Activated T-cell treated with anti-CD3 and anti-CD28 coated beads for 1 hour (primary cell): ENCODE data around the gene DCLK2.

Experiments used
- DNase-seq: peaks from one replicate; pipeline ENCODE4 v3.0.0-alpha.2; 2020; ENCODE audit warnings: low read depth

Gene DCLK2

GRCh38 chr4:150069353-150069752, 8.9 kb upstream of the DCLK2 start:
- no peak for DNase-seq

GRCh38 chr4:150070464-150071170, 7.6 kb upstream of the DCLK2 start:
- no peak for DNase-seq

GRCh38 chr4:150072471-150072870, 5.8 kb upstream of the DCLK2 start:
- no peak for DNase-seq

- no peak for DNase-seq
Measured at GRCh38 chr4:150072906-150073714, 5.1 kb upstream of the DCLK2 start.

DNA sequence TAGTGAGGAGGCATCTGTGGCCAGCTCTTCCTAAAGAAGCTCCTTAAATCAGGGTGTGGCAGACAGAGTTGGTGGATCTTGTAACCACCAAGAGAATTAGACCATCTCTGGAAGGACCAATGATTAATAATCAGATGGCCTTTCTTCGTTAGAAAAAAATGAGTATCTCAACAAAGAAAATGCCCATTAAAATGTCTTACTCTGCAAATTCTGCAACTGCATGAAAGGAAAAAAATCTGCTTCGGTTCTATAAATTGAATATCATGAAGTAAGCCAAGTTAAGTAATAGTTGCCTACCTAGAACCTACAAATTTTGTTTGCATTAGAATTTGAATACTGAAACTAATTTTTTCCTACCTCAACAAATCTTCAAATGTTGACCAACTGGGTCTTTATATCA, 4.2 kb upstream of the DCLK2 start:
- no peak for DNase-seq

- no peak for DNase-seq
Measured at GRCh38 chr4:150078579-150079080, 385 bp downstream of the DCLK2 start.

- DNase-seq = no peak
Measured at GRCh38 chr4:150079081-150079581, 886 bp downstream of the DCLK2 start.

GRCh38 chr4:150080337-150080736, 2.1 kb downstream of the DCLK2 start:
- no peak for DNase-seq

- no peak for DNase-seq
Measured at GRCh38 chr4:150080875-150081274, 2.6 kb downstream of the DCLK2 start.

GRCh38 chr4:150082241-150082640, 4.0 kb downstream of the DCLK2 start:
- no peak for DNase-seq

- no peak for DNase-seq
Measured at GRCh38 chr4:150087006-150087405, 8.8 kb downstream of the DCLK2 start.

DNA sequence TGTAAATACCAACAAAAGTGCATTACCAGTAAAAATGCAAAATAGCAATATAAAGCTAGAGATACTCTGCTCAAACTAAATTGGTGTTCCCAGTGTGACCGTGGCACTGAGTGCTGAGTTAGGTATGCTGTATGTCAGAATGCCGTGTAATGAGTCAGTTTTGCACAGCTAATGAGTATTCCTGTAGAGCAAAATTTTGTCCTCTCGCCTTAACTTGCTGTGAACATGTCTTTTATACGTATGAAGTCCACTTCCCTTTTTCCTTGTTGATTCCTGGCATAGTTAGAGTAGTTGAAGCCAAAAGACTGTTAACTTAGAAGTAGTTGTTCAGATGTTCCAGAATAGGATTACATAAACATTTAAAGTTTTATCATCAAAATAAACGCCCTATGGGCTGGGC, 11.5 kb downstream of the DCLK2 start:
- DNase-seq = no peak

- DNase-seq = no peak
Measured at GRCh38 chr4:150090836-150091235, 12.6 kb downstream of the DCLK2 start.

DNA sequence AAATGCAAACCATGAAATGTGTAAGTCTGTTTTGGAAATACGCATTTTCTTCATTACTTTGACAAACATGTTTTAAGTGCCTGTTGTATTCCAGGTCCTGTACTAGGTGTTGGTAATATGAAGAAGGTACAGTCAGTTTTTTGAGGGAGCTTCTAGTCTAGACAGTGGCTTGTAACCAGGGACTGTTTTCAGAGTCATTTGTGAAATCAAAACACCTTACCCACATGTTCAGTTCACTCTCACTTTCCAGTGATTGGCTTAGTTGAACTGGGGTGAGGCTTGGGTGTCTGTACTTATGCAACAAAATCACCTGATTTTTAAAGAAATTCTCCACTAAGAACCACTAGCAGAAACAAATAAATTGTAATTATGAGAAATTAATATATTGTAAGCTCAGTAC, 16.4 kb downstream of the DCLK2 start:
- DNase-seq = no peak

DNA sequence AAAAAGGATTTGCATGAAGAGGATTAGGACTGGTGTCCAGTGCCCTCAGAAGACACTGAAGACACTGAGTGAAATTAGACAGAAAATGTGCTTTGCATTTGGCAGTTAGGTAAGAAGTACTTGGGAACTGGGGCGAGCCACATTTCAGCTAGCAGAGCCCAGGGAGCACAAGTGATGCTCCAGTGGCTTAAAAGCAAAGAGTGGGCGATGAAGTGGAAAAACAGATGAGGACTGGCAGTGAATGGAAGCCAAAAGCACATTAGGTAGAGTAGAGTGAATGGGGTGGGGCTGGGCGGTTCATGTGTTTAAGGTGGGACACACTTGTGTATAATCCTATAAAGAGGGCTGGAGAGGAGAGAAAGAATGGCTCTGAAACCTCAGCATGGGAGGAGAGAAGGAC, 18.4 kb downstream of the DCLK2 start:
- no peak for DNase-seq

DNA sequence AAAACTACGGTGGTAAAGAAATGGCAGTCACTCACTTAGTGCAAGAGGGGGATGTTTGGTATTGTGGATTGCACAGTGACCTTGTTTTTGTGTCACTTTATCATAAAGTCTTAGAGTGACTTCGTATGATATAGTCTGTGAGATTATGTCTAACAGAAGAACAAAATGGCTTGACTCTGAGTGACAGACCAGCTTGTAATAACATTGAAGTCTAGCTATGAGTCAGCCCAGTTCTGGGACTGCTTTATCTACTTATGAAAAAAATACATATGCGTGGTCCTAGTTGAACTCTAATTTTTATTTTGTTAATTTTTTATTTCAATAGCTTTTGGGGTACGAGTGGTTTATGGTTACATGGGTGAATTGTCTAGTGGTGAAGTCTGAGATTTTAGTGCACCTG, 20.0 kb downstream of the DCLK2 start:
- DNase-seq = no peak

DNA sequence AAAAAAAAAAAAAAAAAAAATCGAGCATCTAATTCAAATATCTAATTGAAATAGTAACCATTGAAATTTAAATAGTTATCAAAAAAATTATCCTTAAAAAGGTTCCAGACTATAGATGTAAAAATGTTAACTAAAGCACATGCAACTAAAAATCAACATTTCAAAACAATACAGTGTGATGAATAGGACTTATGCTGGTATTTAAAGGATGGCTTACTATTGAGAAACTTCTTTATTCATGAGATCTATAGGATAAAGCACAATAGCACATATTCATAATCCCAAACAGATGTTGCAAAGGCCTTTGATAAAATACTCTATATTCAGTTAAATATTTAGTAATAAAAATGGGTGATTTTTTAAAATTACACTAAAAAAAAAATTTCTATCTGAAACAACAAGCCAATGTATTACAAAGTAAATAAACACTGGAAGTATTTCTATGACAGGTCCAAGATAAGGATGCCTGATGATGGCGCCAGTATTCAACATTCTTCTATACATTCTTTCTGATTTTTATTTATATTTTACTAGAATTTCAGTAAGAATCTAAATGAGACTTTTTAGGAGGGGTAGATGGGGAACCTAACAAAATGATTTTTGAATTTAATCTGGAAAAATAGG, 26.3 kb downstream of the DCLK2 start:
- DNase-seq = no peak

- no peak for DNase-seq
Measured at GRCh38 chr4:150106886-150107285, 28.6 kb downstream of the DCLK2 start.

- no peak for DNase-seq
Measured at GRCh38 chr4:150108691-150109090, 30.4 kb downstream of the DCLK2 start.

- no peak for DNase-seq
Measured at GRCh38 chr4:150114641-150115040, 36.4 kb downstream of the DCLK2 start.

GRCh38 chr4:150115851-150116250, 37.6 kb downstream of the DCLK2 start:
- no peak for DNase-seq

DNA sequence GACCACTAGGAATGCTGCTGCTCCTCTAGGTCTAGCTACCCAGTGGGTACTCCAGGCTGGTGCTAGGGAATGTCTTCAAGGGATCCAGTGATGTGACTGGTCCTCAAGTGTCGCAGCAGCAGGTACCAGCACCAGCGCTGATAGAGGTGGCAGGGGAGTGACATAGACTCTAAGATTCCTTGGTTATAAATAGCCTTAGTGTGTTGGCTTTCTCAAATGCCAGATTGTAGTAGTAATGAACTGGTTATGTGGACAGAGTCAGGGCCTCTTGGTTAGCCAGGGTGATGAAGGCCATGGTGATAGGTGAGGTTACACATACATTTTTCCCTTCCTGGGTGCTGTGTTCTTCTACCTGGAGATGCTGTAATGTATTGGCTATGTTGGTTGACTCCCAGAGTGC, 38.3 kb downstream of the DCLK2 start:
- no peak for DNase-seq

DNA sequence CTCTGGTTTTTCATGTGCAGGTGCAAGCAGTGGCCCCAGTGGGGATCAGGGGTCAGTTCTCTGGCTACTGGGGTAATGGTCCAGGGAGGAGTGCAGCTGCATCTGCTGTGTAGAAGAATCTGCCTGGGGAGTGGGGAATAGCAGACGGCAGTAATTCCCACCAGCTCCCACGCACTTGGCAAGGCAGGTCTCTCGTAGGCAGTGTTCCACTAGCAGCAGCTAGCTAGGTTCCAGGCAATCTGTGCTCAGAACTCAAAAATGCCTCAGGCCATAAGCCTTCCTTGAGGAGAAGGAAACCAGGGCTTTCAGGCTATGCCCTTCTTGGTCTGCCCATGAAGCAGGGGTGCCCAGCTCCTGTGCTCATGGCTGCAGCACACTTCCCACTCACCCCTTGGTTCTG, 38.8 kb downstream of the DCLK2 start:
- DNase-seq = no peak
